ENCODE measurements around the gene ARRDC1. TPM values are rescaled to one million over a fixed set of nuclear protein-coding genes. Genes with fewer than 3 reads are reported as not detected.
A peak's percentile ranks its signal among the peaks of the same experiment; 100 is the strongest.

The ARRDC1 gene
- total and polyA plus RNA-seq, 9 donors, result 5.2 to 46.2 (median 13.8) TPM

- DNase-seq, result peak in 1 of 5 donors; percentile 19
- no peaks in the 10 kb centered on the region for H3K36me3 ChIP-seq
- no peak for TF ChIP-seq CTCF (IDR thresholded peaks at IDR 0.05)
- TF ChIP-seq POLR2A (IDR thresholded peaks at IDR 0.05), result no peak
- no peak for TF ChIP-seq EP300 (IDR thresholded peaks at IDR 0.05)
- no peaks in the 10 kb centered on the region for H3K4me1 ChIP-seq (ENCODE audit: insufficient read depth)
- no peak overlapping the region for H3K27ac ChIP-seq
- intact Hi-C loops (cut with DNase I), result no loop called here
- H3K4me3 ChIP-seq, result no peak overlapping the region
- H3K9me3 ChIP-seq, result no peaks in the 10 kb centered on the region
- no peaks in the 10 kb centered on the region for H3K27me3 ChIP-seq
- WGBS, 3 donors, result 89 to 92% (median 91%) methylated on average over 9 of the region's 9 CpGs
Observed at GRCh38 chr9:137649553-137649952, 44.1 kb downstream of the ARRDC1 start.

GRCh38 chr9:137650259-137650658, 44.8 kb downstream of the ARRDC1 start:
- Histone ChIP-seq H3K27me3 (no peaks in the 10 kb centered on the region), H3K36me3 (no peaks in the 10 kb centered on the region), H3K4me3 (no peak overlapping the region), H3K9me3 (no peaks in the 10 kb centered on the region), H3K27ac (no peak overlapping the region), H3K4me1 (ENCODE audit: insufficient read depth) (no peaks in the 10 kb centered on the region)
- no peak for TF ChIP-seq EP300 (IDR thresholded peaks at IDR 0.05)
- TF ChIP-seq CTCF (IDR thresholded peaks at IDR 0.05), result no peak
- no peak for DNase-seq
- WGBS, 3 donors, result 91 to 94% (median 92%) methylated on average over 2 of the region's 2 CpGs
- intact Hi-C loops (cut with DNase I), result no loop called here

- peak in 1 of 5 donors; percentile 7 for DNase-seq
- no peaks in the 10 kb centered on the region for H3K27me3 ChIP-seq
- intact Hi-C loops (cut with DNase I), result no loop called here
- no peaks in the 10 kb centered on the region for H3K9me3 ChIP-seq
- H3K4me3 ChIP-seq, result no peak overlapping the region
- H3K36me3 ChIP-seq, result no peaks in the 10 kb centered on the region
- H3K4me1 ChIP-seq (ENCODE audit: insufficient read depth), result no peaks in the 10 kb centered on the region
- WGBS, 3 donors, result 85 to 90% (median 89%) methylated on average over 7 of the region's 7 CpGs
- TF ChIP-seq EP300 (IDR thresholded peaks at IDR 0.05) (no peak), POLR2A (IDR thresholded peaks at IDR 0.05) (no peak), CTCF (IDR thresholded peaks at IDR 0.05) (no peak)
- no peak overlapping the region for H3K27ac ChIP-seq
Observed at GRCh38 chr9:137650779-137651178, 45.3 kb downstream of the ARRDC1 start.

GRCh38 chr9:137656416-137656815, 50.9 kb downstream of the ARRDC1 start:
- Histone ChIP-seq H3K36me3 (no peaks in the 10 kb centered on the region), H3K9me3 (no peaks in the 10 kb centered on the region), H3K27me3 (no peaks in the 10 kb centered on the region), H3K27ac (no peak overlapping the region), H3K4me3 (no peak overlapping the region), H3K4me1 (ENCODE audit: insufficient read depth) (peaks cover 2% of the 10 kb centered on the region)
- DNase-seq, result peak in 1 of 5 donors; percentile 20
- intact Hi-C loops (cut with DNase I), result no loop called here
- TF ChIP-seq POLR2A (IDR thresholded peaks at IDR 0.05), result no peak
- TF ChIP-seq CTCF (IDR thresholded peaks at IDR 0.05), result no peak
- TF ChIP-seq EP300 (IDR thresholded peaks at IDR 0.05), result no peak
- WGBS, 3 donors, result 96 to 97% (median 96%) methylated on average over 6 of the region's 6 CpGs

- Histone ChIP-seq H3K36me3 (no peaks in the 10 kb centered on the region), H3K27ac (no peak overlapping the region), H3K9me3 (no peaks in the 10 kb centered on the region), H3K4me1 (ENCODE audit: insufficient read depth) (peaks cover 2% of the 10 kb centered on the region), H3K4me3 (no peak overlapping the region), H3K27me3 (no peaks in the 10 kb centered on the region)
- WGBS, 3 donors, result 84 to 91% (median 91%) methylated on average over 2 of the region's 2 CpGs
- DNase-seq, result no peak
- TF ChIP-seq POLR2A (IDR thresholded peaks at IDR 0.05), result no peak
- intact Hi-C loops (cut with DNase I), result no loop called here
Observed at GRCh38 chr9:137657606-137658005, 52.1 kb downstream of the ARRDC1 start.

Data from ovary (tissue), 9 donors.